Skeletal muscle cell (primary cell): Measurements from ENCODE around the gene GSG1L2.
"Not testable (repeated sequence)": the region's sequence is repeated elsewhere in the genome, so short reads cannot be mapped to it uniquely, and the experiment has no call there.

Source experiments
- DNase-seq: peaks from one replicate; pipeline ENCODE4 v3.0.0-alpha.2; 2010; ENCODE audit warnings: low read depth
- H3K4me3 ChIP-seq: 2 replicates; pipeline ENCODE4 v1.5.1; 2011; ENCODE audit warnings: low read depth, mild to moderate bottlenecking, control low read depth, low read length, moderate library complexity

Gene GSG1L2

GRCh38 chr17:9798724-9799123 is 23.2 kb downstream of the GSG1L2 start:
- no peak for DNase-seq
- H3K4me3 ChIP-seq: no peak overlapping the region

- DNase-seq: no peak
- H3K4me3 ChIP-seq: no peak overlapping the region
Observed at GRCh38 chr17:9798008-9798407, 23.9 kb downstream of the GSG1L2 start.

GRCh38 chr17:9792181-9792840 is 29.6 kb downstream of the GSG1L2 start:
- DNase-seq: no peak
- H3K4me3 ChIP-seq: no peak overlapping the region

- no peak for DNase-seq
Observed at GRCh38 chr17:9790889-9791876, 30.7 kb downstream of the GSG1L2 start, which contains the start of gene DHRS7C. TSS of gene DHRS7C (minus strand) at chr17:9791592. CDS start at chr17:9791284, 308 bp downstream.

GRCh38 chr17:9790316-9790715 is 31.6 kb downstream of the GSG1L2 start:
- no peak overlapping the region for H3K4me3 ChIP-seq
- no peak for DNase-seq

More at GRCh38 chr17:9790889-9791876, 30.7 kb downstream of the GSG1L2 start, which contains the start of gene DHRS7C:
- no peak within 1 kb of the TSS for H3K4me3 ChIP-seq

GRCh38 chr17:9788601-9789000 is 33.3 kb downstream of the GSG1L2 start:
- no peak for DNase-seq
- H3K4me3 ChIP-seq: no peak overlapping the region

GRCh38 chr17:9784544-9784943 is 37.3 kb downstream of the GSG1L2 start:
- no peak overlapping the region for H3K4me3 ChIP-seq

GRCh38 chr17:9783465-9783864 is 38.4 kb downstream of the GSG1L2 start:
- not testable (repeated sequence) for DNase-seq, H3K4me3 ChIP-seq

More at GRCh38 chr17:9784544-9784943, 37.3 kb downstream of the GSG1L2 start:
- DNase-seq: no peak

- H3K4me3 ChIP-seq: no peak overlapping the region
- no peak for DNase-seq
Observed at GRCh38 chr17:9783050-9783449, 38.8 kb downstream of the GSG1L2 start.

GRCh38 chr17:9780552-9780951 is 41.3 kb downstream of the GSG1L2 start:
- no peak for DNase-seq

GRCh38 chr17:9776911-9777310 is 45.0 kb downstream of the GSG1L2 start:
- no peak overlapping the region for H3K4me3 ChIP-seq
- DNase-seq: no peak

More at GRCh38 chr17:9780552-9780951, 41.3 kb downstream of the GSG1L2 start:
- H3K4me3 ChIP-seq: no peak overlapping the region

- no peak for DNase-seq
- no peak overlapping the region for H3K4me3 ChIP-seq
Observed at GRCh38 chr17:9772658-9773057, 49.2 kb downstream of the GSG1L2 start.

GRCh38 chr17:9771465-9771864 is 50.4 kb downstream of the GSG1L2 start:
- no peak for DNase-seq
- no peak overlapping the region for H3K4me3 ChIP-seq

- no peak for DNase-seq
- H3K4me3 ChIP-seq: no peak overlapping the region
Observed at GRCh38 chr17:9769036-9769695, 52.7 kb downstream of the GSG1L2 start.

- DNase-seq: no peak
- no peak overlapping the region for H3K4me3 ChIP-seq
Observed at GRCh38 chr17:9768381-9768934, 53.4 kb downstream of the GSG1L2 start.

- H3K4me3 ChIP-seq: no peak overlapping the region
- no peak for DNase-seq
Observed at GRCh38 chr17:9767432-9767991, 54.4 kb downstream of the GSG1L2 start.

GRCh38 chr17:9766970-9767369 is 54.9 kb downstream of the GSG1L2 start:
- H3K4me3 ChIP-seq: no peak overlapping the region
- DNase-seq: no peak

GRCh38 chr17:9765322-9765721 is 56.6 kb downstream of the GSG1L2 start:
- H3K4me3 ChIP-seq: no peak overlapping the region
- no peak for DNase-seq

GRCh38 chr17:9763643-9764042 is 58.2 kb downstream of the GSG1L2 start:
- DNase-seq: no peak
- H3K4me3 ChIP-seq: no peak overlapping the region
